Measurements from ENCODE around the gene GDA. TPM values are rescaled to one million over a fixed set of nuclear protein-coding genes. Genes with fewer than 3 reads are reported as not detected.

Gene GDA
- total RNA-seq, 1 experiment from 2014 or later: 49.4 TPM

DNA sequence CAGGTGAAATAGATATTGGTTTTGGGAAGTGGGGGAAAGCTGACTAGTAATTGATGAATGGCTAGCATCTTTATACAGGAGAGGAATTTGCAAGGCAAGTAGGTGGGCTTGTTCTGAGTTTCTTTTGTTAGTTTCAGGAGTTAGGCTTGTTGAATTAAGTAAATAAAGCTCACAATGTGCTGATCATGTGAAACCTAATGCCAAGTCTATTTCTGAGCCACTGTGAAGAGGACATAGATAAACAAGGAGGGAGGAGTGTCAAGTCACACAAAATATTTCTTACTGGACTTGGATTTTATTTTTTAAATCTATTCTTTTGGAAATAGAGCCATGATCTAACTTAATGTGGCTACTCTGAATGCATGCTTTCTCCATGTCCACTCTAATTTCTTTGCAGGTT is 19.9 kb downstream of the GDA start:
- Histone ChIP-seq H2AFZ (ENCODE audit: low read depth, low read length, poor library complexity, severe bottlenecking) (no peak overlapping the region), H3K27ac (ENCODE audit: low read depth, low read length) (no peak overlapping the region), H3K9ac (ENCODE audit: low read length) (no peak overlapping the region), H3K36me3 (ENCODE audit: control insufficient read depth in 1 of 2, insufficient read depth in 2 of 2, low read length in 2 of 2) (peaks cover 0 to 27% of the 10 kb centered on the region in 2 experiments; a peak in 2 of 4 replicates), H3K4me2 (ENCODE audit: low read length) (no peak overlapping the region), H3K9me3 (ENCODE audit: control insufficient read depth in 1 of 2, insufficient read depth in 1 of 2, low read depth in 1 of 2, low read length in 2 of 2) (no peaks in the 10 kb centered on the region), H3K79me2 (ENCODE audit: insufficient read depth, low read length) (peaks cover 73% of the 10 kb centered on the region), H3K9me2 (ENCODE audit: insufficient read depth) (no peaks in the 10 kb centered on the region), H3K4me3 (replicated peaks in 1 of 2; ENCODE audit: low read depth in 1 of 2, low read length in 2 of 2) (no peak overlapping the region), H3K4me1 (ENCODE audit: control insufficient read depth in 1 of 2, insufficient read depth in 2 of 2, low read length in 2 of 2) (peaks cover 0 to 15% of the 10 kb centered on the region in 2 experiments; a peak in 2 of 4 replicates), H3K27me3 (ENCODE audit: insufficient read depth, low read length) (no peaks in the 10 kb centered on the region), H4K20me1 (ENCODE audit: insufficient read depth) (no peaks in the 10 kb centered on the region)
- ChIA-PET CTCF (interaction anchor here (1.5 kb wide), 1 partner anchor 130 kb away, joined by 3 read pairs; no protein-coding TSS in a partner anchor), POLR2A (no interaction called here), RAD21 (ENCODE audit: low non-redundant PET in 1 of 2, low total read pairs in 2 of 2, uncharacterized antibody in 2 of 2, unreplicated experiment in 2 of 2) (no interaction called here)
- TF ChIP-seq TCF7L2 (IDR thresholded peaks at IDR 0.05; ENCODE audit: borderline replicate concordance, extremely low read depth, insufficient read depth, insufficient read length): no peak
- TF ChIP-seq SRF (IDR thresholded peaks at IDR 0.05; ENCODE audit: low read depth): no peak
- no peak for TF ChIP-seq FOSL1 (IDR thresholded peaks at IDR 0.05; ENCODE audit: low read depth)
- TF ChIP-seq YY1 (IDR thresholded peaks at IDR 0.05; ENCODE audit: extremely low read depth, insufficient replicate concordance, low read depth, low read length): no peak
- TF ChIP-seq CBX3 (IDR thresholded peaks at IDR 0.05; ENCODE audit: low read depth): no peak
- TF ChIP-seq, protein P1, sequence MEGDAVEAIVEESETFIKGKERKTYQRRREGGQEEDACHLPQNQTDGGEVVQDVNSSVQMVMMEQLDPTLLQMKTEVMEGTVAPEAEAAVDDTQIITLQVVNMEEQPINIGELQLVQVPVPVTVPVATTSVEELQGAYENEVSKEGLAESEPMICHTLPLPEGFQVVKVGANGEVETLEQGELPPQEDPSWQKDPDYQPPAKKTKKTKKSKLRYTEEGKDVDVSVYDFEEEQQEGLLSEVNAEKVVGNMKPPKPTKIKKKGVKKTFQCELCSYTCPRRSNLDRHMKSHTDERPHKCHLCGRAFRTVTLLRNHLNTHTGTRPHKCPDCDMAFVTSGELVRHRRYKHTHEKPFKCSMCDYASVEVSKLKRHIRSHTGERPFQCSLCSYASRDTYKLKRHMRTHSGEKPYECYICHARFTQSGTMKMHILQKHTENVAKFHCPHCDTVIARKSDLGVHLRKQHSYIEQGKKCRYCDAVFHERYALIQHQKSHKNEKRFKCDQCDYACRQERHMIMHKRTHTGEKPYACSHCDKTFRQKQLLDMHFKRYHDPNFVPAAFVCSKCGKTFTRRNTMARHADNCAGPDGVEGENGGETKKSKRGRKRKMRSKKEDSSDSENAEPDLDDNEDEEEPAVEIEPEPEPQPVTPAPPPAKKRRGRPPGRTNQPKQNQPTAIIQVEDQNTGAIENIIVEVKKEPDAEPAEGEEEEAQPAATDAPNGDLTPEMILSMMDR (IDR thresholded peaks at IDR 0.05 in 2 of 3, conservative IDR thresholded peaks at IDR 0.05 in 1 of 3; ENCODE audit: borderline replicate concordance in 1 of 3, insufficient read depth in 1 of 3, low read depth in 2 of 3, low read length in 2 of 3): no peak
- TF ChIP-seq ZNF274 (IDR thresholded peaks at IDR 0.05; ENCODE audit: low read depth, low read length): no peak
- TF ChIP-seq, protein P2, sequence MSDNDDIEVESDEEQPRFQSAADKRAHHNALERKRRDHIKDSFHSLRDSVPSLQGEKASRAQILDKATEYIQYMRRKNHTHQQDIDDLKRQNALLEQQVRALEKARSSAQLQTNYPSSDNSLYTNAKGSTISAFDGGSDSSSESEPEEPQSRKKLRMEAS (IDR thresholded peaks at IDR 0.05): no peak
- no peak for TF ChIP-seq ELF1 (IDR thresholded peaks at IDR 0.05; ENCODE audit: borderline replicate concordance, low read depth)
- no peak for TF ChIP-seq EZH2phosphoT487 (IDR thresholded peaks at IDR 0.05; ENCODE audit: borderline replicate concordance)
- TF ChIP-seq, protein P3, sequence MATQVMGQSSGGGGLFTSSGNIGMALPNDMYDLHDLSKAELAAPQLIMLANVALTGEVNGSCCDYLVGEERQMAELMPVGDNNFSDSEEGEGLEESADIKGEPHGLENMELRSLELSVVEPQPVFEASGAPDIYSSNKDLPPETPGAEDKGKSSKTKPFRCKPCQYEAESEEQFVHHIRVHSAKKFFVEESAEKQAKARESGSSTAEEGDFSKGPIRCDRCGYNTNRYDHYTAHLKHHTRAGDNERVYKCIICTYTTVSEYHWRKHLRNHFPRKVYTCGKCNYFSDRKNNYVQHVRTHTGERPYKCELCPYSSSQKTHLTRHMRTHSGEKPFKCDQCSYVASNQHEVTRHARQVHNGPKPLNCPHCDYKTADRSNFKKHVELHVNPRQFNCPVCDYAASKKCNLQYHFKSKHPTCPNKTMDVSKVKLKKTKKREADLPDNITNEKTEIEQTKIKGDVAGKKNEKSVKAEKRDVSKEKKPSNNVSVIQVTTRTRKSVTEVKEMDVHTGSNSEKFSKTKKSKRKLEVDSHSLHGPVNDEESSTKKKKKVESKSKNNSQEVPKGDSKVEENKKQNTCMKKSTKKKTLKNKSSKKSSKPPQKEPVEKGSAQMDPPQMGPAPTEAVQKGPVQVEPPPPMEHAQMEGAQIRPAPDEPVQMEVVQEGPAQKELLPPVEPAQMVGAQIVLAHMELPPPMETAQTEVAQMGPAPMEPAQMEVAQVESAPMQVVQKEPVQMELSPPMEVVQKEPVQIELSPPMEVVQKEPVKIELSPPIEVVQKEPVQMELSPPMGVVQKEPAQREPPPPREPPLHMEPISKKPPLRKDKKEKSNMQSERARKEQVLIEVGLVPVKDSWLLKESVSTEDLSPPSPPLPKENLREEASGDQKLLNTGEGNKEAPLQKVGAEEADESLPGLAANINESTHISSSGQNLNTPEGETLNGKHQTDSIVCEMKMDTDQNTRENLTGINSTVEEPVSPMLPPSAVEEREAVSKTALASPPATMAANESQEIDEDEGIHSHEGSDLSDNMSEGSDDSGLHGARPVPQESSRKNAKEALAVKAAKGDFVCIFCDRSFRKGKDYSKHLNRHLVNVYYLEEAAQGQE (IDR thresholded peaks at IDR 0.05; ENCODE audit: low read depth): no peak
- TF ChIP-seq, protein P4, sequence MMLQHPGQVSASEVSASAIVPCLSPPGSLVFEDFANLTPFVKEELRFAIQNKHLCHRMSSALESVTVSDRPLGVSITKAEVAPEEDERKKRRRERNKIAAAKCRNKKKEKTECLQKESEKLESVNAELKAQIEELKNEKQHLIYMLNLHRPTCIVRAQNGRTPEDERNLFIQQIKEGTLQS (IDR thresholded peaks at IDR 0.05): no peak
- no peak for TF ChIP-seq RAD21 (IDR thresholded peaks at IDR 0.05; ENCODE audit: low read depth)
- no peak for TF ChIP-seq SIN3A (IDR thresholded peaks at IDR 0.05; ENCODE audit: low read depth)
- TF ChIP-seq, protein P5, sequence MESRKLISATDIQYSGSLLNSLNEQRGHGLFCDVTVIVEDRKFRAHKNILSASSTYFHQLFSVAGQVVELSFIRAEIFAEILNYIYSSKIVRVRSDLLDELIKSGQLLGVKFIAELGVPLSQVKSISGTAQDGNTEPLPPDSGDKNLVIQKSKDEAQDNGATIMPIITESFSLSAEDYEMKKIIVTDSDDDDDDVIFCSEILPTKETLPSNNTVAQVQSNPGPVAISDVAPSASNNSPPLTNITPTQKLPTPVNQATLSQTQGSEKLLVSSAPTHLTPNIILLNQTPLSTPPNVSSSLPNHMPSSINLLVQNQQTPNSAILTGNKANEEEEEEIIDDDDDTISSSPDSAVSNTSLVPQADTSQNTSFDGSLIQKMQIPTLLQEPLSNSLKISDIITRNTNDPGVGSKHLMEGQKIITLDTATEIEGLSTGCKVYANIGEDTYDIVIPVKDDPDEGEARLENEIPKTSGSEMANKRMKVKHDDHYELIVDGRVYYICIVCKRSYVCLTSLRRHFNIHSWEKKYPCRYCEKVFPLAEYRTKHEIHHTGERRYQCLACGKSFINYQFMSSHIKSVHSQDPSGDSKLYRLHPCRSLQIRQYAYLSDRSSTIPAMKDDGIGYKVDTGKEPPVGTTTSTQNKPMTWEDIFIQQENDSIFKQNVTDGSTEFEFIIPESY (IDR thresholded peaks at IDR 0.05; ENCODE audit: extremely low read depth, insufficient replicate concordance, low read length): no peak
- TF ChIP-seq EZH2 (IDR thresholded peaks at IDR 0.05): no peak
- no TSS peak for BruUV-seq (replicated peaks)
- intact Hi-C loops (cut with micrococcal nuclease): no loop called here
- DNase-seq (ENCODE audit: low read depth, low spot score): no peak
- no peak for ATAC-seq
